Upper lobe of left lung (tissue), 6 donors: Measurements from ENCODE around the gene TRAF2. TPM values are rescaled to one million over a fixed set of nuclear protein-coding genes. Genes with fewer than 3 reads are reported as not detected.
A peak's percentile ranks its signal among the peaks of the same experiment; 100 is the strongest.

Source experiments
- ATAC-seq, 2 donors: fragments of 200-7000 bp; cut with Tn5 transposase; one replicate each; pipeline ENCODE4 v1.9.1; 2022; ENCODE audit warnings: mild to moderate bottlenecking in 2 of 2, moderate library complexity in 2 of 2; ENCODE audit not compliant: low FRiP score in 2 of 2
- DNase-seq, 2 donors: peaks; one replicate each; pipeline ENCODE4 v3.0.0-alpha.2; 2019 to 2020
- H3K27ac ChIP-seq, 4 donors: fragments of 200-600 bp; sonication (generic); one replicate each; pipeline ENCODE4 v1.5.1; 2016 to 2019
- H3K27me3 ChIP-seq, 4 donors: fragments of 200-600 bp; sonication (generic); one replicate each; pipeline ENCODE4 v1.5.1; 2017 to 2019
- H3K36me3 ChIP-seq, 4 donors: fragments of 200-600 bp; sonication (generic); one replicate each; pipeline ENCODE4 v1.5.1; 2016 to 2019
- H3K4me1 ChIP-seq, 4 donors: fragments of 200-600 bp; sonication (generic); one replicate each; pipeline ENCODE4 v1.5.1; 2018 to 2019
- H3K4me3 ChIP-seq, 4 donors: fragments of 200-600 bp; sonication (generic); one replicate each; pipeline ENCODE4 v1.5.1; 2017 to 2019; ENCODE audit warnings: mild to moderate bottlenecking in 2 of 4, moderate library complexity in 1 of 4
- H3K9me3 ChIP-seq, 4 donors: fragments of 200-600 bp; sonication (generic); one replicate each; pipeline ENCODE4 v1.5.1; 2018 to 2019
- CTCF ChIP-seq, 6 experiments: fragments of 450-650 bp in 4 of 6; fragments of 200-600 bp in 2 of 6; sonication (generic) in 2 of 6; IDR thresholded peaks; one replicate each; pipeline ENCODE4 v1.5.1; 2016 to 2019; ENCODE audit warnings: antibody characterized with exemption in 6 of 6
- EP300 ChIP-seq, 4 donors: sonication (generic); formaldehyde crosslinking; IDR thresholded peaks; one replicate each; pipeline ENCODE4 v1.5.1; 2017; ENCODE audit warnings: antibody characterized with exemption in 4 of 4, control low read depth in 2 of 4
- POLR2A ChIP-seq, 4 donors: fragments of 450-650 bp; IDR thresholded peaks; one replicate each; pipeline ENCODE4 v1.5.1; 2016 to 2017; ENCODE audit warnings: antibody characterized with exemption in 4 of 4, mild to moderate bottlenecking in 2 of 4
- POLR2AphosphoS5 ChIP-seq, 2 donors: sonication (generic); formaldehyde crosslinking; IDR thresholded peaks; one replicate each; pipeline ENCODE4 v1.5.1; 2017; ENCODE audit warnings: antibody characterized with exemption in 2 of 2
- WGBS, 2 donors: methylation state at CpG; one replicate each; pipeline ENCODE4 v1.1.5; 2017 to 2018; 5-methylcytosine and 5-hydroxymethylcytosine counted together
- total RNA-seq, 6 donors: library from RNA; depleted of rRNA in 4 of 6; stranded (reverse); fragments of >200 nt in 4 of 6; gene quantifications; one replicate each; pipeline versions ENCODE4 v1.1.0 to v1.2.1, GENCODE V29; 2016 to 2021
- donor health status: DM: no; HTN: no; CAD: no; lungs with moderate emphysema.
- donor health status: DM: no; HTN: yes; CAD: no; lungs with severe emphysema.

TRAF2 gene
- total RNA-seq, 6 donors from 2014 or later, result 10.6 to 20.8 (median 13.4) TPM

GRCh38 chr9:136949817-136950655 lies 63.7 kb downstream of the TRAF2 start:
- H3K36me3 ChIP-seq, result no peaks in the 10 kb centered on the region
- TF ChIP-seq POLR2AphosphoS5 (IDR thresholded peaks at IDR 0.05) (peak; percentile 59 to 77), CTCF (IDR thresholded peaks at IDR 0.05) (peak in 5 of 6 experiments; percentile 4 to 72 (median 65)), EP300 (IDR thresholded peaks at IDR 0.05) (no peak), POLR2A (IDR thresholded peaks at IDR 0.05) (peak in 3 of 4 donors; percentile 15 to 92 (median 25))
- no peaks in the 10 kb centered on the region for H3K27me3 ChIP-seq
- 11% methylated on average over 22 of the region's 63 CpGs; no CpG with 5 or more reads in 1 of the 2 donors for WGBS, 2 donors
- no peaks in the 10 kb centered on the region for H3K9me3 ChIP-seq
- peak overlapping the region; percentile 79 to 93 (median 84) for H3K27ac ChIP-seq
- peak; percentile 98 to 99 for DNase-seq
- peak overlapping the region; percentile 61 to 85 (median 65) for H3K4me3 ChIP-seq
- ATAC-seq, result peak; percentile 89 to 92
- H3K4me1 ChIP-seq, result peaks cover 24 to 47% (median 28%) of the 10 kb centered on the region in 4 donors

- TF ChIP-seq EP300 (IDR thresholded peaks at IDR 0.05) (no peak), POLR2A (IDR thresholded peaks at IDR 0.05) (no peak), CTCF (IDR thresholded peaks at IDR 0.05) (no peak), POLR2AphosphoS5 (IDR thresholded peaks at IDR 0.05) (no peak)
- peak overlapping the region in 3 of 4 donors; percentile 61 to 85 (median 64) for H3K4me3 ChIP-seq
- H3K27me3 ChIP-seq, result no peaks in the 10 kb centered on the region
- H3K36me3 ChIP-seq, result no peaks in the 10 kb centered on the region
- peak in 1 of 2 donors; percentile 75 for DNase-seq
- peaks cover 23 to 40% (median 26%) of the 10 kb centered on the region in 4 donors for H3K4me1 ChIP-seq
- ATAC-seq, result no peak
- H3K9me3 ChIP-seq, result no peaks in the 10 kb centered on the region
- 42 to 88% methylated on average over 1 to 7 of the region's 9 CpGs for WGBS, 2 donors
- H3K27ac ChIP-seq, result peak overlapping the region; percentile 79 to 93 (median 84)
Observed at GRCh38 chr9:136950656-136951276, 64.5 kb downstream of the TRAF2 start.

GRCh38 chr9:136951541-136952320 lies 65.4 kb downstream of the TRAF2 start, which contains the start of gene LCN12:
Gene LCN12 (plus strand): TSS chr9:136952273. CDS start chr9:136952328, 55 bp downstream.
- no peak within 1 kb of the TSS for H3K4me3 ChIP-seq
- peak within 1 kb of the TSS in 1 of 4 donors; percentile 87 for H3K27ac ChIP-seq
- no peaks in the 10 kb centered on the region for H3K9me3 ChIP-seq
- H3K36me3 ChIP-seq, result no peaks in the 10 kb centered on the region
- H3K4me1 ChIP-seq, result peaks cover 23 to 39% (median 26%) of the 10 kb centered on the region in 4 donors
- peak in 1 of 2 donors; percentile 68 for DNase-seq
- no peak for ATAC-seq
- 77 to 88% methylated on average over 2 to 14 of the region's 14 CpGs for WGBS, 2 donors
- no peaks in the 10 kb centered on the region for H3K27me3 ChIP-seq
- TF ChIP-seq POLR2AphosphoS5 (IDR thresholded peaks at IDR 0.05), result no peak
- TF ChIP-seq CTCF (IDR thresholded peaks at IDR 0.05), result no peak
- TF ChIP-seq POLR2A (IDR thresholded peaks at IDR 0.05), result no peak
- TF ChIP-seq EP300 (IDR thresholded peaks at IDR 0.05), result no peak

GRCh38 chr9:136952321-136952850 lies 66.1 kb downstream of the TRAF2 start:
- 74 to 88% methylated on average over 6 to 14 of the region's 15 CpGs for WGBS, 2 donors
- ATAC-seq (no peak), DNase-seq (peak in 1 of 2 donors; percentile 72)
- no peak overlapping the region for H3K27ac ChIP-seq
- H3K9me3 ChIP-seq, result no peaks in the 10 kb centered on the region
- no peaks in the 10 kb centered on the region for H3K27me3 ChIP-seq
- TF ChIP-seq CTCF (IDR thresholded peaks at IDR 0.05) (no peak), POLR2AphosphoS5 (IDR thresholded peaks at IDR 0.05) (no peak), POLR2A (IDR thresholded peaks at IDR 0.05) (no peak), EP300 (IDR thresholded peaks at IDR 0.05) (no peak)
- H3K4me1 ChIP-seq, result peaks cover 23 to 34% (median 26%) of the 10 kb centered on the region in 4 donors
- H3K36me3 ChIP-seq, result no peaks in the 10 kb centered on the region
- no peak overlapping the region for H3K4me3 ChIP-seq
